HG03521 (cell line): ENCODE data around the gene KLK5.
"Not testable (repeated sequence)": the region's sequence is repeated elsewhere in the genome, so short reads cannot be mapped to it uniquely, and the experiment has no call there.

Experiments used
- ATAC-seq: cut with Tn5 transposase; IDR thresholded peaks from one replicate; pipeline ENCODE4 v1.9.1; 2021; ENCODE audit warnings: mild to moderate bottlenecking, moderate library complexity; ENCODE audit not compliant: unreplicated experiment

The KLK5 gene

DNA sequence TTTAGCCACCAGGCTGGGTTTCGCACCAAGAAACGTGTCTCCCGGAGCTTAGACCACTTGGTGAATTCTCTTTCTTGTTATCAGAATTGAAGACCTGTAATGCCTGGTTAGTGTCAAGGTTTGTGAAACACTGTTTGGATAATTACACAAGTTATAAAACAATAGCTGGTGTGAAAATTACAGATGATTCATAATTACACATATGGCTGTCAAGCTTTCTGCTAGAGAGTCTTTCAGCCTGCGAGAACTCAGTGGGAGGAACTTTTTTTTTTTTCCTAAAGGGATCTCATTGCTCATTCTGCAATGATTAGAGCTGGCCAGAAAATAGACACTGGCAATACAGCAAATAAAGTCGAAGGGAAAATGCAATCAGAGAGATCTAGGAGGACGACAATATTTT lies 28.3 kb downstream of the KLK5 start:
- ATAC-seq: no peak

- no peak for ATAC-seq
These were observed 30.5 kb downstream of the KLK5 start for GRCh38 chr19:50922317-50922853.

DNA sequence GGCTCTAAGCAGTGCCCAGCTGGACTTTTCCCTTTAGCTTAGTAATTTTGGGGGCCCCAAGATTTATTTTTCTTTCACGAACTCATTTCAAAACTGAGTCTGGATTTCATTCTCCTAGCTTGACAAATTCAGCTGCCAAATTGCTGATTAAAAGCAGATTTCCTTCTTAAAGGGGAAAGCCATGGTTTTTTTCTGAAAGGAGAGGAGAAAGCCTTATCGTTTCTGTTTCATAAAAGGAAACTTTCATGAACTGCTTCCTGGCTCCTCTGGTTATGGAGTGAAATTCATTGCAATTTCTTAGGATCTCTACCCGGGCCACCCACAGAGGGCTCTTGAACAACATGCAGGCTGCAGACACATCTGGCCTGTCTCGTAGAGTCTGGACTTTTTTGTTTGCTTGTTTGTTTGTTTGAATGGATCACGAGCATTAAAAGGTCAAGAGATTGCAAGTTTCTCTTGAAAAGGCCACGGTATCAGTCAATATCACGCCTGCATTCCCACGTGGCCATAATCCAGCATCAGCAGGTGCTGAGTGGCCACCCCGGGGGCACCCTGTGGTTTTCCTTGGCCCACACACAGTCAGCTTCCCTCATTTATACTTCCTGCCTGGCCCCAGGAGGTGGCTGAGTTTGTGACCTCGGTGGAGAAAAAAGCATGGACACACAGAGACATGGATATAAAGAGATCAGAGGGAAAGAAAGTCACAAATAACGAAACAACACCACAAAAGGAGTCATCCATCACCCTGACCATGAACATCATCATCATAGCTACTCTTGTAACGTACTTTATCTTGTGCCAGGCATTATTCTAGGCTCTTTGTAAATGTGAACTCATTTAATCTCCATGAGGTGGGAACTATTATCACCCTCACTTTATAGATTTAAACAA lies 31.2 kb downstream of the KLK5 start:
- ATAC-seq: no peak

GRCh38 chr19:50916069-50916468 lies 36.8 kb downstream of the KLK5 start:
- ATAC-seq: no peak

GRCh38 chr19:50912727-50913716 lies 39.8 kb downstream of the KLK5 start:
- ATAC-seq: no peak

GRCh38 chr19:50912102-50912599 lies 40.7 kb downstream of the KLK5 start:
- ATAC-seq: no peak

DNA sequence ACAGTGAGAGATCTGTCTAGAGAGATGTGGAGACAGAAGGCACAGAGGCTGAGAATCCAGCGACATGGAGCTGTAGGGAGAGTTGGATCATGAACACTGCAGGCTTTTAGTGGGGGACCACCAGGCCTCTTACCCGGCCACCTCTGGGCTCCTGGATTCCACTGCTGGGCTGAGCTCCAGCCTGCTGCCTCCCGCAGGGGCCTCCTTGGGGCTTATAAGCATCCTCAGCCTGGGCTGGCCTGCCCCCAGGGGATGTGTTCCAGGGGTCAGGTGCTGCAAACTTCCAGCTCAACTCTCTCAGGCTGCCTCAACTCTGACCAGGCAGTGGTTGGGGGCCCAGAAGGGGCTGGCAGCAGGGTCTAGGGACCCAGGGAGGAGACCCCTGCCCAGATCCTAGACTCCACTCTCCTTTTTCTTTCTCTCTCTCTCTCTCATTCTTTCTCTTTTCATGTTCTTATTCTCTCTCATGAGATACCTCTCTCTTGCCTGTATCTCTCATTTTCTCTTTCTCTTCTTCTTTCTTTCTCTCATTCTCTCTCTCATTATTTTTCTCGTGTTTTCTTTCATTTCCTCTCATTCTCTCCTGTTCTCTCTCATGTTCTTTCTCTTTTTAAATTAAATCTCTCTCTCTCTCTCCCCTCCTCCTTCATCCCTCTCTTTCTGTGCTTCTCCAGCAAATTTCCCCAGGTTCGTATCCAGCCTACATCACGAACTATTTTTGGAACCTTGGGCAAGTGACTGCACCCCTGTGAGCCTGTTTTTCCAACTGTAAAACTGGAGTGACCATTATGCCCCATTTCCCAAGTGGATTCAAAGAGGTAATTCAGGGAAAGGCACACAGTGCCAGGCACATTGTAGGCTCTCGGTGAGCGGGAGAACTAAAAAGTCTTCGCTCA lies 41.4 kb downstream of the KLK5 start, which contains the start of gene KLK4:
Gene KLK4 (minus strand): TSS at position 190 of the 896 bp plus-strand sequence. CDS start 657 bp downstream, outside the sequence.
- no peak for ATAC-seq

GRCh38 chr19:50910722-50911121 lies 42.1 kb downstream of the KLK5 start:
- no peak for ATAC-seq

DNA sequence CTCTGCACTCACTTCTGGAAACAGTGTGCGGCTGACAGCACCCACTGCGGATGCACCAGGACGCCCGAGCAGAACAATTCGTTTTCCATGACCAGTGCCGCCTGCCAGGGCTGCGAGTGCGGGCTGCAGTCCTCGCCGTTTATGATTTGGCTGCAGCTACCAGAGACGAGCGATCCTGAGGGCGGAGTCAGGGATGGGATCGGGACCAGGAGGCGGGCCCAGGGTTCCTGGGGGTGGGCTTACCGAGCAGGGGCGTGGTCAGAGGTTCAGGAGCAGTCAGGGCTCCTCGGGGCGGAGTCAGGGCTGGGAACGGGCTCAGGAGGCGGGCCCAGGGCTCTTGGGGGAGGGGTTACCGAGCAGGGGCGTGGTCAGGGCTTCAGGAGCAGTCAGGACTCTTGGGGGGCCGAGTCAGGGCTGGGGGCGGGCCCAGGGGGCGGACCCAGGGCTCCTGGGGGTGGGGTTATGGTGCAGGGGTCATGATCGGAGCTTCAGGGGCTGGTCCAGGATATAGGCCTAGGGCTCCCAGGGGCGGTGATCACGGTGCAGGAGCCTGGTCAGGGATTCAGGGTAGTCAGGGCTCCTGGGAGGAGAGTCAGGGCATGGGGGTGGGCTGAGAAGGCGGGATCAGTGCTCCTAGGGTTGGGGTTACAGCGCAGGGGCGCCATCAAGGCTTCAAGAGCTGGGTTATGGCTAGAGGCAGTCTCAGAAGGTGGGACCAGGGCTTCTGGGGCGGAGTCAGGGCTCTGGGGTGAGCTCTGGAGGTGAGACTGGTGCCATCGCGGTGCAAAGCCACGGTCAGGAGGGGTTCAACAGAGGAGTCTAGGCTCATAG lies 43.4 kb downstream of the KLK5 start:
- no peak for ATAC-seq

DNA sequence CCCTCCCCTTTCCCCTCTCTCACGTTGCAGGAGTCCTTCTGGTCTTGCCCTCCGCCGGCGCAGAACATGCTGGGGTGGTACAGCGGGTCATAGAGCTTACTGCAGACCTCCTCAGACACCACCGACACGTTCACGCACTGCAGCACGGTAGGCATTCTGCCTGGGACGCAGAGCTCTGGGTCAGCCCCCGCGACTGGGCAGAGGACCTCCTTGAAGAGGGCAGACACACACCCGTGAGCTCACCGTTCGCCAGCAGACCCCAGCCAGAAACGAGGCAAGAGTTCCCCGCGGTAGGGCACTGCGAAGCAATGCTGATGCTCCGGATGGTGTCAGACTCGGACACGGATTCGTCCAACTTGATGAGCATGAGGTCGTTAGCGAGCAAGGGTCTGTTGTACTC lies 44.5 kb downstream of the KLK5 start:
- no peak for ATAC-seq

DNA sequence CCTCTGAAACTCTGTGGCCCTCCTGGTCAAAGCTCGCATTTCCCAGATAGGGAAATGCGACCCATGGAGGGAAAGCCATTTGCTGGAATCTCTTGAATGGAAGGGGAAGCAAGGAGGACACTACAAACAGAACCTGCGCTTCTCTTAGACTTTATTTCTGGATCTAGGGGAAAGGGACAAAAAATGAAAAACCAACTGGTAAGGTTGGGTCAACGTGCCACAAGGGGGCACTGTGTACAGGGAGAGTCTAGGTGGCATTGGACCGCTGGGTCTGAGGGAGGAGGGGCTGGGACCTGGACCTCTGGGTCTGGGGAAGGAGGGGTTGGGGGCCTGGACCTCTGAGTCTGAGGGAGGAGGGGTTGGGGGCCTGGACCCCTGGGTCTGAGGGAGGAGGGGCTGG lies 46.6 kb downstream of the KLK5 start:
- no peak for ATAC-seq

GRCh38 chr19:50902640-50903039 lies 50.2 kb downstream of the KLK5 start:
- no peak for ATAC-seq

DNA sequence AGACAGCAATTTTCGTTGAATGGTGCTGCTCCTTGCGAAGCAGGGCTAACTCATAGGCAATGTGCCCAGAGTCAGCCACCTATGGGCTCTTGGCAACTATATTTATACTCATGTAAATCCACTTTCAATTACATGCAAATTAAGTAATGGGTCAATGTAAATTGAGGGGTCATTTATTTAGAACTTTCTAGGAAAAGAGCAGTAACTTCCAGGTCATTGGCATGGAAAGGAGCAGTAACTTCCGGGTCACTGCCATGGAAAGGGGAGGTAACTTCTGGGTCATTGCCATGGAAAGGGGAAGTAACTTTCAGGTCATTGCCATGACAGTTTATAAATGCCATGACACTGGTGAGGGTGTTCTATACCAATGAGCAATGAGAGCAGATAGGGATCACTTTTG lies 53.3 kb downstream of the KLK5 start:
- ATAC-seq: no peak

DNA sequence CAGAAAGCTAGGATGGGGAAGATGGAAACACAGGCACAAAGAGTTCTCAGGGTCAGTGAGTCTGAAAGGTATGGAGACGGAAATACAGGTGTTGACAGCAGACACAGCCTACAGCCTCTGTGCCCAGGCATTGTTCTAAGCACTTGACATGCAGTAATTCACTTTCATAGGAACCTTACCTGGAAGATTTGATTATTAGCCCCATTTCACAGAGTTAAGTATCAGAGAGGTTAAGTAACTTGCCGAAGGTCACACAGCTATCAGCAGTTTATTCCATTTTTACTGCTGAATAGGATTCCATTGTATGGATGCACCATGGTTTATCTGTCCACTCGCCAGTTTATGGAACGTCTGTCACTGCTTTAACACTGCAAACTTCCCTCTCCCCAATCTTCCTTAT lies 54.8 kb downstream of the KLK5 start:
- no peak for ATAC-seq

GRCh38 chr19:50897612-50898011 lies 55.2 kb downstream of the KLK5 start:
- ATAC-seq: no peak

DNA sequence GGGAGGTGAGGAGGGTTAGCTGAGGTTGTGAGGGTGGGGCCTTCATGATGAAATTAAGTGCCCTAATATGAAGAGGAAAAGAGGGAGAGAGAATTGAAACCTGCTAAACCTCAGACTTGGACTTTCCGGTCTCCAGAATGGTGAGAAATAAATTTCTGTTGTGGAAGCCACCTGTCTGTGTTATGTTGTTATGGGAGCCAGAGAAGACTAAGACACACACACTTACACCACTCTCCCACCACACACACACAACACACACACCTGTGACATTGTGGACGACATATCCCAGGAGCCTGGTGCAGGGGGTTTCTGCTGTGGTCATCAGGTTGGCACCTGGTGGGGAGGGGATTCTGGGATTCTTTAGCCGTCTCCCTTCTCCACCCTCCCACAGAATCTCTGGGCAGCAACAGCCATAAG lies 55.6 kb downstream of the KLK5 start:
- ATAC-seq: peak; percentile 29

- peak; percentile 75 for ATAC-seq
These were observed 56.1 kb downstream of the KLK5 start for GRCh38 chr19:50896591-50897190.

DNA sequence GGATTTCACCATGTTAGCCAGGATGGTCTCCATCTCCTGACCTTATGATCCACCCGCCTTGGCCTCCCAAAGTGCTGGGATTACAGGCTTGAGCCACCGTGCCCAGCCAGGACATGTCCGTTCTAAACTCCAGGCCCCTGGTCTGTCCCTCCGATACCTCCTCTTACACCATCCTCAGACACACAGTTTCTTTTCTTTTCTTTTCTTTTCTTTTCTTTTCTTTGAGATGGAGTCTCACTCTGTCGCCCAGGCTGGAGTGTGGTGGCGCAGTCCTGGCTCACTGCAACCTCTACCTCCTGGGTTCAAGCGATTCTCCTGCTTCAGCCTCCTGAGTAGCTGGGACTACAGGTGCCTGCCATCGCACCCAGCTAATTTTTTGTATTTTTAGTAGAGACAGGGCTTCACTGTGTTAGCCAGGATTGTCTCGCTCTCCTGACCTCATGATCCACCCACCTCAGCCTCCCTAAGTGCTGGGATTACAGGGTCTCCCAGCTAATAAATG lies 56.7 kb downstream of the KLK5 start:
- not testable (repeated sequence) for ATAC-seq
